ENCODE data around the gene DISP2. TPM values are rescaled to one million over a fixed set of nuclear protein-coding genes. Genes with fewer than 3 reads are reported as not detected.
A peak's percentile ranks its signal among the peaks of the same experiment; 100 is the strongest.

DISP2 gene
- total RNA-seq, 1 experiment from 2014 or later, result 1.3 TPM

- Mint-ChIP-seq H3K4me1 (ENCODE audit: low read depth, unreplicated experiment) (no peaks in the 10 kb centered on the region), H3K36me3 (ENCODE audit: insufficient read depth, unreplicated experiment) (peaks cover 6% of the 10 kb centered on the region)
These were observed 41.1 kb upstream of the DISP2 start for GRCh38 chr15:40316931-40317330.

GRCh38 chr15:40317580-40317979 lies 40.4 kb upstream of the DISP2 start:
- CTCF ChIA-PET, result no interaction called here
- Mint-ChIP-seq H3K27me3 (ENCODE audit: unreplicated experiment) (no peaks in the 10 kb centered on the region), H3K4me1 (ENCODE audit: low read depth, unreplicated experiment) (no peaks in the 10 kb centered on the region), H3K4me3 (ENCODE audit: low read depth, unreplicated experiment) (no peak overlapping the region), H3K27ac (ENCODE audit: unreplicated experiment) (no peak overlapping the region), H3K9me3 (ENCODE audit: low read depth, unreplicated experiment) (no peaks in the 10 kb centered on the region), H3K36me3 (ENCODE audit: insufficient read depth, unreplicated experiment) (peaks cover 6% of the 10 kb centered on the region)
- no peak for DNase-seq
- BruUV-seq (replicated peaks), result no TSS peak
- TF ChIP-seq CTCF (IDR thresholded peaks at IDR 0.05; ENCODE audit: unreplicated experiment), result no peak
- intact Hi-C loops (cut with micrococcal nuclease; ENCODE audit: unreplicated experiment), result no loop called here

More at GRCh38 chr15:40316931-40317330, 41.1 kb upstream of the DISP2 start:
- Mint-ChIP-seq H3K27me3 (ENCODE audit: unreplicated experiment) (no peaks in the 10 kb centered on the region), H3K4me3 (ENCODE audit: low read depth, unreplicated experiment) (no peak overlapping the region), H3K27ac (ENCODE audit: unreplicated experiment) (no peak overlapping the region), H3K9me3 (ENCODE audit: low read depth, unreplicated experiment) (no peaks in the 10 kb centered on the region)
- DNase-seq, result no peak
- CTCF ChIA-PET, result no interaction called here
- no TSS peak for BruUV-seq (replicated peaks)
- intact Hi-C loops (cut with micrococcal nuclease; ENCODE audit: unreplicated experiment), result no loop called here
- no peak for TF ChIP-seq CTCF (IDR thresholded peaks at IDR 0.05; ENCODE audit: unreplicated experiment)

GRCh38 chr15:40320409-40320808 lies 37.6 kb upstream of the DISP2 start:
- intact Hi-C loops (cut with micrococcal nuclease; ENCODE audit: unreplicated experiment), result loop anchor here (5.0 kb wide), 1 partner anchor 102 kb away; no protein-coding TSS in a partner anchor
- no TSS peak for BruUV-seq (replicated peaks)
- no peak for TF ChIP-seq CTCF (IDR thresholded peaks at IDR 0.05; ENCODE audit: unreplicated experiment)
- peaks cover 6% of the 10 kb centered on the region for H3K36me3 Mint-ChIP-seq (ENCODE audit: insufficient read depth, unreplicated experiment)
- DNase-seq, result no peak
- no peaks in the 10 kb centered on the region for H3K27me3 Mint-ChIP-seq (ENCODE audit: unreplicated experiment)
- CTCF ChIA-PET, result no interaction called here
- no peaks in the 10 kb centered on the region for H3K4me1 Mint-ChIP-seq (ENCODE audit: low read depth, unreplicated experiment)
- H3K27ac Mint-ChIP-seq (ENCODE audit: unreplicated experiment), result no peak overlapping the region
- no peak overlapping the region for H3K4me3 Mint-ChIP-seq (ENCODE audit: low read depth, unreplicated experiment)
- H3K9me3 Mint-ChIP-seq (ENCODE audit: low read depth, unreplicated experiment), result no peaks in the 10 kb centered on the region

DNA sequence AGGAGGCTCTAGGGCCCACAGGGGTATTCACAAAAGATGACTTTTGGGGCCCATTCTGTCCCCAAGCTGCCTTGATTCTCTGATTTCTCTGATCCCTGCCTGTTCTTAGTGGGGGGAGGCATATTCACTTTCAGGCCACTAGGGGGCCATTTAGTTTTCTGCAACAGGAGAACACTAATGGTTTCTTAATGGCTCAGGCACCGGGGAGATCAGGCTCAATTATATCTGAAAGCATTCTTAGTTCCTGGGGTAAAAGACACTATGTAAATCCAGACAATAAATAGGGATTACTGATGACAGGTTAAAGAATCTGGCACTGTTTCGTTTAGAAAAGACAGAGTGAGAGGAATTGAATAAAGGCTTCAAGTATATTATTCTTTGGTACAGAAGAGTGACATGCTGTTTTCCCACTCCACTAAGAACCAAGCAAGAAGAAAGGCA lies 37.1 kb upstream of the DISP2 start:
- Mint-ChIP-seq H3K36me3 (ENCODE audit: insufficient read depth, unreplicated experiment) (peaks cover 6% of the 10 kb centered on the region), H3K27me3 (ENCODE audit: unreplicated experiment) (no peaks in the 10 kb centered on the region), H3K27ac (ENCODE audit: unreplicated experiment) (no peak overlapping the region), H3K9me3 (ENCODE audit: low read depth, unreplicated experiment) (no peaks in the 10 kb centered on the region), H3K4me3 (ENCODE audit: low read depth, unreplicated experiment) (no peak overlapping the region), H3K4me1 (ENCODE audit: low read depth, unreplicated experiment) (no peaks in the 10 kb centered on the region)
- BruUV-seq (replicated peaks), result no TSS peak
- intact Hi-C loops (cut with micrococcal nuclease; ENCODE audit: unreplicated experiment), result loop anchor here (5.0 kb wide), 1 partner anchor 101 kb away; no protein-coding TSS in a partner anchor
- CTCF ChIA-PET, result no interaction called here
- TF ChIP-seq CTCF (IDR thresholded peaks at IDR 0.05; ENCODE audit: unreplicated experiment), result peak; percentile 44
- peak; percentile 39 for DNase-seq

Data from Calu3 (cell line).